Measurements from ENCODE around the gene ZNF492.
A peak's percentile ranks its signal among the peaks of the same experiment; 100 is the strongest.
"Not testable (repeated sequence)": the region's sequence is repeated elsewhere in the genome, so short reads cannot be mapped to it uniquely, and the experiment has no call there.

Gene ZNF492

DNA sequence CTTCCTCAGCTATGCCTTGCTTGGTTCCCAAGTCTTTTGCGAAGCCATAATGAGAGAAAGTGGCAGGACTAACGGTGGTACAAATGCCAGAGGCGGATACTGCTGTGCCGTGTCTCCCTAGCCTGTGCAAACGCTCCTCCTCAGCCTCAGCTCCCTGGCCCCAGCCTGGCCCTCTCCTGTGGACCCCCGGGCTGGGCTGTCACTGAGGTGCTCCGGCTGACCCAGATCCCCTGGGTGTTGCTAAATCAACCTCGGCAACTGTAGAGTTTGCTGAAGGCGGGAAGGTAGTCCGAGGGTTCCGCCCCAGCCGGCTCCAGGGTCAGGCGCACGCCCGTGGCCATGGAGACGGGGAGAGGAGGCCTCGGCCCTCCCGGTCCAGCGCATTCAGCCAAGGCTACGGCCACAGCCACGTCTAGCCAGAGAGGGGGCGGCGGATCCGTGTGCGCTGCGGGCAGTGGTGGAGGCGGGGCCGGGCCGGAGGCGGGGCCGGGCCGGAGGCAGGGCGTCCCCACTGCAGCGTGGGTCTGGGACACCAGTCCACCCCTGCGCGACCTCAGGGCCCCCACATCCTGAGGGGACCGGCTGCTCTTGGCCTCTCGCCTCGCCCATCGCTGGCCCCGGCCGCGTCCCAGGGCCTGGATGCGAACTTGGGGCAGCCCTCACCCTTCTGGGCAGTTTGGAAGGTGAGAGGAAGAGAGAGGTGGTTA, 16.4 kb upstream of the ZNF492 start:
- no peak for DNase-seq

DNA sequence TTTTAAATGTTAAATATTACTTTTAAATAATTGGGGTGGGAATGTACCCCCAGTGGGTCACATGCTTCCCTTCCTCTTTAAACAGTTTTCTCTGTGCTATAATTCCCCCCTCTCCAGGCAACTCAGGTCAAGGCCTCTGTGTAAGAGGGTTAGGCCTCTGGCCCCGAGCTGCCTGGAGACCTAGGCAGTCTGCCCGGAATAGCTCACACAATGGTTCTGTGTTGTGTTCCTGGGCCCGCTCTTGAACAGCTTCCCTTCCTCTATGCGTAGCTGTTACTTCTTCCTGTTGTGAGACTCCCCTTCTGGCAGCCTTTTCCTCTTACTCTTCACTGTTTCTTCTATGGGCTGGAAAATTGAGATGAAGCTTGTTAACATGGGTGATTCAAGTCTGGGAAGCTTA, 14.8 kb upstream of the ZNF492 start:
- DNase-seq = no peak

DNA sequence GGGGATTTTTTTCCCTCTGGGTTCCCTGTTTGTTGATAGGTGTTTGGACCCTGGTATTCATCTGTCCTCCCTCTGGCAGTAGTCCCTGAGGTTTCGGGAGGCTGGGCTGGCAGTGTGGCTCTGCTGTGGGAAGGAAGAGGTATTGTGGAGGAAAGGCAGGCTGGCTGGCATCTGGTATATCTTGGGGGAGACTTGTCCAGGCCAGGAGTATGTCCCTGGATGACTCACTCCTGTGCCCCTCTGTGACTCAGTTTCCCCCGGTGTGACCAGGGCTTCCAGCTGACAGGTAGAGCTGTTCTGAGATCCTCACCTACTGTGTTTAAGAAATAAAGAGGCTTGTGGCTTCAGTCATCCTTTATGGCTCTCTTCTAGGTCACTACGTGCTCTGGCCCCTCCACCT, 14.2 kb upstream of the ZNF492 start:
- DNase-seq = no peak

DNA sequence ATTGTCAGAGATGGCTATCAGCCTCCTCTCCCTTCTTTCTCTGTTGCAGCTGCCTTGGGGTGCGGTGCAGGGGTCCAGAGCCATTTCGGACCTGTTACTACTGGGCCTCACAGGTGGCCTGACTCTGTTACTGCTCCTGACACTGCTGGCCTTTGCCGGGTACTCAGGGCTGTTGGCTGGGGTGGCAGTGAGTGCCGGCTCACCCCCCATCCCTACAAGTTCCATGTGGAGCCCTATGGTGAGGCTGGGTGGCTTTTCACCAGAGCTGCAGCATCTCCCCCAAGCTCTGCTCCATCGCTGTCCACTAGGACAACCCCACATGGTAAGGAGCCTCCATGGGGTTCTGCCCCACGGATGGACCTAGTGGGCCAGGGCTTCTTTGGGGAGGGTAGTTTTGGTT, 13.7 kb upstream of the ZNF492 start:
- no peak for DNase-seq

DNA sequence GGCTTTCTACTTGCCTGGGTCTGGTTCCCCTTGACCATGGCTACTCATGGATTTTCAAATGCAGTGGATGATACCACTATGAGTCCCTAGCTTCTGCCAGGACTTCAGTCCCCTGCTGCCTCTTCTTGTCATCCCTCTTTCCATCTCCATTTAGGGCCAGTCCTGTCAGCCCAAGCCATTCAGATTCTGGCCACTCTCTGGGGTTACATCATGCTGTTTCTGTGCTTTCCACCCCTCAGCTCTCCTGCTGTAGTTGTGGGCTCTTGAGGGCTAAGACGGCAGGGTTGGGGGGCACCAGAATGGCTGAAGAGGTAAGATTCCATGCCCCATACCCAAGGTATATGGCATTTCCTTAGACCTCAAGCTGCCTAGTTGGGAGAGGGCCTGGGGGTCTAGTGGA, 13.2 kb upstream of the ZNF492 start:
- DNase-seq = no peak

DNA sequence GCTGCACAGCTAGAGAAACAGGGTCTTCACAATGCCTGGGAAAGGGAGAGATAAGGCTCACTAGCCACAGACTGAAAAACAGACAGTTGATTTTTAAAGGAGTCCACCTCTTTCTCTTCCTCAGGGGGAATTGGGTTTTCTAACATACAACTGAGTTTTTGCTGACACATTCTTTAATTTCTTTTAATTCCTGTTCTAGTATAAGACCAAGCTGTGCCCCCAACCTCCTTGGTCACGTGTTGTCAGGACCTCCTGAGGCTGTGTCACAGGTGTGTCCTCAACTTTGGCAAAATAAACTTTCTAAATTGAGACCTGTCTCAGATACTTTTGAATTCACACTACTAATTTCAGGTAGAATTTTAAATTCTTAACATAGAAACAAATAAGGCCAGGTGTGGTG, 12.1 kb upstream of the ZNF492 start:
- no peak for DNase-seq

DNA sequence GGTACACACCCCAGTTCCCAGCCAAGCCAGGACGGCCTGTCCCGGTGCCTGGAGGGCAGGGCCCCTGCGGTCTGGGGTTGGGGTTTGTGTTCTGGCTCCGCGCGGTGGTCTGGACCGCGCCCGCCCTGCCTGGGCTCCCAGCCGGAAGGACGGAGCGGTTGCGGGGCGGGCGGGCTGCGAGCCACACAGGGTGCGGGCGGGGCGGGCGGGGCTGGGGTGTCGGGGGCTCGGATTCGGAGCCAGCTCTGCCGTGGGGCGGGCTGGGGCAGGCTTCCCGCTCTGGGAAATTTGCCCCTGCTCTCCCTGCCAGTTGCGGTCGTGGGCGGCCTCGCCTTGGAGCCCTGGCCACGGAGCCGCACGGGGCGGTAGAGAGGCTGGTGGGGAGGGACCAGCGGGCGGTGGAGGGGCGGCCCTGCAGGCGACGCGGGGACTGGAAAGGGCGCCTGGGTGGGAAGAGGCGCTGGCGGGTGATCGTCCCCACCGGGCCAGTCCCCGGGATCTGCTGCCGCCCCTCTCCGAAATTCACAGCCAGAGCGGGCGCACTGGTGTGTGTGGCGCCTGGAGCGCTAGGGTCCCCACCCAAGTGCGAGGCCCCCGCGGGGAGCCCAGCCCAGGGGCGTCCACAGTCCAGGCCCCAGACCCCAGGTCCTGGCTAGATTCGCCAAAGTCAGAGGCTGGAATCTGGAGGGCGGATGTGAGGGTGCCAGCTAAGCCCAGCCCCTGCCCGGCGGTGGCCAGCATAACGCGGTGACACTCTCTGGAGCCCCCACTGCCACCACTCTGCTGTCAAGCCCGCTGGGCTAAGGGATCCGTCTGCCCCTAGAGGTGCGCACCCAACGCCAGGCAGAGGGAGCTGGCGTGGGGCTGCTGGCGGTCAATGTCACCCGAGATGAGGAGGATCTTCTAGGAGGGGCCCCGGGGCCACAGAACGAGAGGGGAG, 11.0 kb upstream of the ZNF492 start:
- DNase-seq = no peak

DNA sequence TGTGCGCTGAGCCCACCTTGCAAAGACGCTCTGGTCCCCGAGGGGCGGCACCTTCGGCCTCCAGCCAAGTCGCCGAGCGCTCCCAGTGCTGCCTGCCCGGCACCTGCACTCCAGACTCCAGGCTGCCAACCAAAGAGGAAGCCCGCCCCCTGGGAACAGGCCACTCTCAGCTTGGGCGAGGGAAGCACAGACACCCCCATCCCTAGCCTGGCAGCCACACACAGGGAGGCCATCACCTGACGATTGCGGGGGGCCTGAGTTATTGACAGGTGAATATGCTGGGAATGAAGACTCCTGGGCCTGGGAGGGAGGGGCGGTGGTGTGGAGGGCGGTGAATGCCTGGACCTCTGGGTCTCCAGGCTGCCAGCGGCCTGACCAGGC, 10.3 kb upstream of the ZNF492 start:
- DNase-seq = no peak

DNA sequence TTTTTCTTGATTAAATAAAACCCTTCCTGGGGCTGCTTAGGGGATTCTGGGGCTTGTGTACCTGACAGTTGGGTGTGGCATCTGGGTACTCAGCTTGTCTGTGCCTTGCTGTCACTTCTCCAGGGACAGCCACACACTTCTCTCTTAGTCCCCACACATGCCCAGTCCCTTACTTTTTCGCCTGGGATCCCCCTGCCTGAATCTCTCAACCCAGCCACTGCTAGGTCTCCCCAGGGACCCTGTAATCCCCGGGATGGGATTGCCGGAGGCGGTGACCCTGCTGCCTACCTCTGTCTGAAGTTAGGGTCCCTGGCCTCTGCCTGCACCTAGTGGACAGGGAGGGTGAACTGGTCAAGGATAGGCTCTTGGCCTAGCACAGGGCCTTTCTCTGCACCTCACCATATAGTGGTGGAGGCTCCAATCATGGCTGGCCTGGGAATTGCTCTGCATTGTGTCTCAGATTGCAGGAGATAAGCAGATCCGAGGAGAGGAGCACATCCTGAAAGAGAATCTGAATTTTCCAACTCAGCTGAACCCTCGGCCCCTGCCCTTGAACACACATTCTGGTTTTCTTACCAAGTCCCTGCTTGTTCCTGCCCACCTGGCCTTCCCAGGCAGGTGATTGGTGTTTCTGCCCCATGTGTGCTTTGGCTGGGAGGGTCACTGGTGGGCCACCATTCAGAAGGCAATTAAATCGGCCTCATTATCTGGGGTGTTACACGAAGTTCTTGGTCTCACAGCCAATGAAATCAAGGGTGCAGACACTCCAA, 8.7 kb upstream of the ZNF492 start:
- DNase-seq = no peak

DNA sequence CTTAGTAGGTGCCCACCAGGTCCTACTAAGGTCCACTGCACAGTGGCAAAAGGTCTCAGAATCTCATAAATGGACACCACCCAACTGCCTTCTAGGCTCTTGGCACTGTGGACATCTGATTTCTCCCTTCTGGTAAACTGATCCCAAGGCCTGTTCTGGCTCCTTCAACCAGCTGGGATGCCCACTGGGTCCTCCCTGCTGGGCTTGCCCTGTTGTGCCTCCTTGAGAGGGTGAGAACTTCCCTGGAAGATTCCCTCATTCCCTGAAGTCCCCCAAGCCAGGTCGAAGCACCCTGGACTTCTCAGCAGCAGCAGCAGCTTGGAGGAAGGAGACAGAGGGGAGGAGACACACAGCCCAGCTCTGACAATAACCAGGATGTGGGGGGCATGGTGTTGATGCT, 6.6 kb upstream of the ZNF492 start:
- DNase-seq = no peak

DNA sequence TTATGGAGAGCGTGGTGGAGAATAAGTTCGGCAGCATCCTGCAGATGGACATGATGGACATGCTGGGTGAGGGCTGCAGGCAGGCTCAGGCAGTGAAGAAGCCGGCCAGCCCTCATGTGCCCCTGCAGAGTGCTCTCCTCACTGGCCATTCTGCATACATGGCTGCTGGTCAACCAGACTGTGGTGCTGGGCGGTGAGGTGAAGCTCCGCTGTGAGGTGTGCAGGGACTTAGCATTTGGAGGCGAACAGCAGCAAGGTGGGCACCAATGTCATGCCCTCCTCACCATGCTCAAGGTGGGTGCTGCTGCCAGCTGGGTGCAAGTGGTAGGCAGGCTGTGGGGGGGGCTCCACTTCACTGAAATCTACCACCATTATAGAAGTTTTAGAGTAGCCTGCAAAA, 5.7 kb upstream of the ZNF492 start:
- no peak for DNase-seq

DNA sequence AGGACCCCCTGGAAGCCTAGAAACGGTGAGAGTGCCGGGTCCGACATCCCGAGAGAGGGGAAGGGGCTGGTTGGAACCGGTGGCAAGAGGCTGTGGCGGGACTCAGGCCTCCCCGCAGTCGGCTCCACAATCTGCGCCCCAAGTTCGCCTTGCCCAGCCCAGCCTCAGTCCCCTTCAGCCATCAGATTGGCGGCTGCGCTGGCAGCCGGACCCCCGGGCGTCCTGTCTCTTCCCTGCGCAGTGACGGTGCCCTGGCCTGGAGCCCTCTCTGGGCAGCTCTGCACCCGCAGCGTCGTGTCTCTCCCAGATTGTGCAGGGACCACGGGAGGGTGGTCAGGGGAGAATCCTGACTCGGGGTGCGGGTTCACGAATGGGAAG, 315 bp downstream of the ZNF492 start:
- no peak for DNase-seq

DNA sequence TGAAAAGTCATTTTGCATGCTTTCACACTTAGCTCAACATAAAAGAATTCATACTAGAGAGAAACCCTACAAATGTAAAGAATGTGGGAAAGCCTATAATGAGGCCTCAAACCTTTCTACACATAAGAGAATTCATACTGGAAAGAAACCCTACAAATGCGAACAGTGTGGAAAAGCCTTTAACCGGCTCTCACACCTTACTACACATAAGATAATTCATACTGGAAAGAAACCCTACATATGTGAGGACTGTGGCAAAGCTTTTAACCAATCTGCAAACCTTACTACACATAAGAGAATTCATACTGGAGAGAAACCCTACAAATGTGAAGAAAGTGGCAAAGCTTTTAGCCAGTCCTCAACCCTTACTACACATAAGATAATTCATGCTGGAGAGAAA, 51.4 kb downstream of the ZNF492 start:
- DNase-seq = not testable (repeated sequence)

DNA sequence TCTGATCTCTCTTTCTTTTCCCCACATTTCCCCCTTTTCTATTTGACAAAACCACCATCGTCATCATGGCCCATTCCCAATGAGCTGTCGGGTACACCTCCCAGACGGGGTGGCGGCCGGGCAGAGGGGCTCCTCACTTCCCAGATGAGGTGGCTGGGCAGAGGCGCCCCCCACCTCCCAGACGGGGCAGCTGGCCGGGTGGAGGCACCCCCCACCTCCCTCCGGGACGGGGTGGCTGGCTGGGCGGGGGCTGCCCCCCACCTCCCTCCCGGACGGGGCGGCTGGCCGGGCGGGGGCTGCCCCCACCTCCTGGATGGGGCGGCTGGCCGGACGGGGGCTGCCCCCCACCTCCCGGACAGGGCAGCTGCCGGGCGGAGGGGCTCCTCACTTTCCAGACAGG, 68.5 kb downstream of the ZNF492 start:
- not testable (repeated sequence) for DNase-seq

DNA sequence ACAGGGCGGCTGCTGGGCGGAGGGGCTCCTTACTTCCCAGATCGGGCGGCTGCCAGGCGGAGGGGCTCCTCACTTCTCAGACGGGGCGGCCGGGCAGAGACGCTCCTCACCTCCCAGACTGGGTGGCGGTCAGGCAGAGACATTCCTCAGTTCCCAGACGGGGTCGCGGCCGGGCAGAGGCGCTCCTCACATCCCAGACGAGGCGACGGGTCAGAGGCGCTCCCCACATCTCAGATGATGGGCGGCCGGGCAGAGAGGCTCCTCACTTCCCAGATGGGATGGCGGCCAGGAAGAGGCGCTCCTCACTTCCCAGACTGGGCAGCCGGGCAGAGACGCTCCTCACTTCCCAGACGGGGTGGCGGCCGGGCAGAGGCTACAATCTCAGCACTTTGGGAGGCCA, 69.0 kb downstream of the ZNF492 start:
- DNase-seq = not testable (repeated sequence)

DNA sequence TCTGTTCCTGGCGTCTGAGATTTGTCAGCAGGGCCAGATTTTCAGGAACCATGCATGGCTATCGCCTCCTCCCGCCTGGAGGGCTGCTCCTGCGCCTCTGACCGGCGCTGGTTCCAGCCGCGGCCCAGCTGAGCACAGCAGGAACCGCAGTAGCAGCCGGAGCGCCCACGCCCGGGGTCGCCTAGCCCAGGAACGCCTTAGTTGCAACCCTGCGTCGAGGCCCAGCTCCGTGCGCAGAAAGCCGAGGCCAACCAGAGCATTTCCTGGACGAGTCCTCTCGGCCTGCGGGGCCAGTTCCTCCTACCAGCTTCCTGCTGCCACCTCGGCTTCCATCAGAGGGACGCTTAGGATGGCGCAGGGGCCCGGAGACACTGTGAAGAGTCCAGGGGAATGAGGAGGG, 74.9 kb downstream of the ZNF492 start:
- peak in 1 of 2 experiments; percentile 2 for DNase-seq
